HepG2 (cell line): ENCODE results near the gene GJA3. TPM values are rescaled to one million over a fixed set of nuclear protein-coding genes. Genes with fewer than 3 reads are reported as not detected.

Experiments used
- EED ChIP-seq: sonication (generic); formaldehyde crosslinking; IDR thresholded peaks from 2 replicates; pipeline ENCODE4 v1.5.0; 2020; ENCODE audit warnings: mild to moderate bottlenecking, missing genetic modification reagents
- ERF ChIP-seq: IDR thresholded peaks from 2 replicates; pipeline ENCODE4 v1.6.1; 2018; ENCODE audit warnings: missing biosample characterization, missing genetic modification reagents
- FOXA3 ChIP-seq: IDR thresholded peaks from 2 replicates; pipeline ENCODE4 v1.6.1; 2016; ENCODE audit warnings: missing genetic modification reagents, missing compliant biosample characterization
- HDAC1 ChIP-seq: sonication (generic); formaldehyde crosslinking; IDR thresholded peaks from 2 replicates; pipeline ENCODE4 v1.5.1; 2020; ENCODE audit warnings: mild to moderate bottlenecking, missing genetic modification reagents
- HIVEP1 ChIP-seq: sonication (generic); formaldehyde crosslinking; IDR thresholded peaks from 2 replicates; pipeline ENCODE4 v1.4.0; 2020; ENCODE audit warnings: mild to moderate bottlenecking, missing genetic modification reagents
- HMGXB4 ChIP-seq, 2 experiments: sonication (generic) in 1 of 2; formaldehyde crosslinking in 1 of 2; IDR thresholded peaks; 2 replicates each; pipeline versions ENCODE4 v1.4.0 to v1.6.1; 2018 to 2020; ENCODE audit warnings: missing genetic modification reagents in 2 of 2, borderline replicate concordance in 1 of 2, low read depth in 1 of 2, mild to moderate bottlenecking in 1 of 2, missing biosample characterization in 1 of 2
- KDM2A ChIP-seq: sonication (generic); formaldehyde crosslinking; IDR thresholded peaks from 2 replicates; pipeline ENCODE4 v1.4.0; 2020; ENCODE audit warnings: low read depth, missing genetic modification reagents, borderline replicate concordance
- NR1H2 ChIP-seq: sonication (generic); formaldehyde crosslinking; IDR thresholded peaks from 2 replicates; pipeline ENCODE4 v1.8.1; 2022; ENCODE audit warnings: low read depth, missing genetic modification reagents, borderline replicate concordance
- RFXANK ChIP-seq: IDR thresholded peaks from 2 replicates; pipeline ENCODE4 v1.6.1; 2016
- TAF1 ChIP-seq: sonication (generic); formaldehyde crosslinking; IDR thresholded peaks from 2 replicates; pipeline ENCODE4 v1.4.0; 2020; ENCODE audit warnings: missing genetic modification reagents
- ZNF205 ChIP-seq: IDR thresholded peaks from 2 replicates; pipeline ENCODE4 v1.6.1; 2018; ENCODE audit warnings: missing biosample characterization, missing genetic modification reagents
- ZNF382 ChIP-seq: sonication (generic); formaldehyde crosslinking; IDR thresholded peaks from 2 replicates; pipeline ENCODE4 v1.5.0; 2020; ENCODE audit warnings: missing genetic modification reagents, mild to moderate bottlenecking, borderline replicate concordance
- ZNF761 ChIP-seq: sonication (generic); formaldehyde crosslinking; conservative IDR thresholded peaks from 2 replicates; pipeline ENCODE4 v1.4.0; 2020; ENCODE audit warnings: mild to moderate bottlenecking, missing genetic modification reagents
- ZSCAN29 ChIP-seq: sonication (generic); formaldehyde crosslinking; conservative IDR thresholded peaks from 2 replicates; pipeline ENCODE4 v1.4.0; 2020; ENCODE audit warnings: mild to moderate bottlenecking, missing genetic modification reagents
- polyA plus RNA-seq, 8 experiments: library from polyadenylated mRNA; depleted of rRNA in 3 of 8; stranded (reverse) in 7 of 8; unstranded in 1 of 8; fragments of >200 nt; fragmentation: Illumina TruSeq in 4 of 8; extraction: Trizol in 4 of 8; gene quantifications; 2 replicates each; pipeline versions ENCODE4 v1.2.1 to v1.2.3, GENCODE V29; 2011 to 2016; ENCODE audit warnings: low read depth in 4 of 8, missing spikeins in 1 of 8, mixed read lengths in 1 of 8; ENCODE audit not compliant: insufficient read depth in 1 of 8
- total RNA-seq, 5 experiments: library from RNA; depleted of rRNA; stranded (reverse); fragments of >200 nt; fragmentation: Illumina TruSeq; extraction: Trizol; gene quantifications; 2 replicates each; pipeline ENCODE4 v1.2.3, GENCODE V29; 2016; ENCODE audit warnings: low read depth in 1 of 5
- TF ChIP-seq, protein P1 (sequence below): sonication (generic); formaldehyde crosslinking; IDR thresholded peaks from one replicate; pipeline ENCODE4 v1.5.1; 2020; ENCODE audit warnings: mild to moderate bottlenecking, missing genetic modification reagents; ENCODE audit errors: not compliant biosample characterization

The GJA3 gene
- total and polyA plus RNA-seq, 2 of the 13 experiments (the other 11 are each of a cell fraction or from before 2014, with no cell fraction given) = 0.04 TPM

DNA sequence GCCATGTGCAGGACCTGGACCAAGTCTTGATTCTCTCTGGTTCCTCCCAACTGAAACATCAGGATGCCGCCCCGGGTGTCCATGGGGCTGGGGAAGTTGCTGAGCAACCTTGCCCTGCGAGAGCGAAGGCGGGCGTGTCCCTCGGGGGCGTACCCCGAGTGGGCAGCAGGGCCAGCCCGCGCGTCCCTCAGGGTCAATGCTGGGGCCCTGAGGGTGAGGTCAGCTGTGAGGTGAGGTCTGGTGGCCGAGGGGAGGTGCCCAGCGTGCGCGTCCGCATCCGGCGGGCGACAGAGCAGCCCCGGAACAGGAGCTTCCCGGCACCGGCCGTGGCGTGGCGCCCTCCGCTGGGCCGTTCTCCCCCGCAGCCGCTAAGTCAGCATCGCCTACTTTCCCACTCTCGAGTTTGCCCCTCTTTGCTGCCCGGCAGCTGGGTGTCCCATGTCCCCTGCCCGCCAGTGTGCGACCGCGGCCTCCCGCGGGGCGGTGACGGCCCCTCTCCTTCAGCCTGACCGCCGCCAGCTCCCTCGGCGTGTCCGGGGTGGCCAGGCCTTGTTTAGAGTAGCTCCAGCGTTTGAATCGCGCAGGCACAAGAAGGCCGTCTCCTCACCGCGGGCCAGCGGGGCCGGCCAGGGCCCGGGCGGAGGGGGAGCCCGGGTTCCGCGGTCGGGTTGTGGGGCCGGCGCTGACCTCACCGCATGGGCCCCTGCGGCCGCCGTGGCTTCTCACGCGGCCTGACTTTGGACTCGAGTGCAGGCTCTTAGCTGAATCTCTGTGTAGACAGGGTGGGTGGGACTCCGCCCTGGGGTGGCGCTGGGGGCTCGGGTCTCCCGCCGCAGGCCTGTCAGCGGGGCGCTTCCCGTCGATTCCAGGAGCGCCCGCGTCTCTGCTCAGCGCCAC is 33.0 kb downstream of the GJA3 start (continued):
- TF ChIP-seq FOXA3 (CRISPR knock-in tag) (0 out of 2 replicates have a peak, but pooled peaks have one; percentile 24), EED (CRISPR knock-in tag) (peak; percentile 19; the same call in 1 of the 2 replicates), HIVEP1 (CRISPR knock-in tag) (peak; percentile 80; the same call in 1 of the 2 replicates), ZNF761 (peak; percentile 39; the same call in 1 of the 2 replicates), ZNF382 (no peak), HDAC1 (peak; percentile 45; the same call in 1 of the 2 replicates), RFXANK (CRISPR knock-in tag) (0 out of 2 replicates have a peak, but pooled peaks have one; percentile 71), NR1H2 (CRISPR knock-in tag) (no peak; the same call in 1 of the 2 replicates), ERF (peak; percentile 45; the same call in 1 of the 2 replicates), HMGXB4 (CRISPR knock-in tag; IDR thresholded peaks at IDR 0.05; ENCODE audit: borderline replicate concordance in 1 of 2, low read depth in 1 of 2) (peak; percentile 81 to 94; a peak in 3 of 4 replicates), KDM2A (CRISPR knock-in tag) (peak; percentile 82; the same call in 1 of the 2 replicates), ZNF205 (CRISPR knock-in tag) (no peak), ZSCAN29 (CRISPR knock-in tag) (no peak), TAF1 (peak; percentile 80)
- TF ChIP-seq, protein P1, sequence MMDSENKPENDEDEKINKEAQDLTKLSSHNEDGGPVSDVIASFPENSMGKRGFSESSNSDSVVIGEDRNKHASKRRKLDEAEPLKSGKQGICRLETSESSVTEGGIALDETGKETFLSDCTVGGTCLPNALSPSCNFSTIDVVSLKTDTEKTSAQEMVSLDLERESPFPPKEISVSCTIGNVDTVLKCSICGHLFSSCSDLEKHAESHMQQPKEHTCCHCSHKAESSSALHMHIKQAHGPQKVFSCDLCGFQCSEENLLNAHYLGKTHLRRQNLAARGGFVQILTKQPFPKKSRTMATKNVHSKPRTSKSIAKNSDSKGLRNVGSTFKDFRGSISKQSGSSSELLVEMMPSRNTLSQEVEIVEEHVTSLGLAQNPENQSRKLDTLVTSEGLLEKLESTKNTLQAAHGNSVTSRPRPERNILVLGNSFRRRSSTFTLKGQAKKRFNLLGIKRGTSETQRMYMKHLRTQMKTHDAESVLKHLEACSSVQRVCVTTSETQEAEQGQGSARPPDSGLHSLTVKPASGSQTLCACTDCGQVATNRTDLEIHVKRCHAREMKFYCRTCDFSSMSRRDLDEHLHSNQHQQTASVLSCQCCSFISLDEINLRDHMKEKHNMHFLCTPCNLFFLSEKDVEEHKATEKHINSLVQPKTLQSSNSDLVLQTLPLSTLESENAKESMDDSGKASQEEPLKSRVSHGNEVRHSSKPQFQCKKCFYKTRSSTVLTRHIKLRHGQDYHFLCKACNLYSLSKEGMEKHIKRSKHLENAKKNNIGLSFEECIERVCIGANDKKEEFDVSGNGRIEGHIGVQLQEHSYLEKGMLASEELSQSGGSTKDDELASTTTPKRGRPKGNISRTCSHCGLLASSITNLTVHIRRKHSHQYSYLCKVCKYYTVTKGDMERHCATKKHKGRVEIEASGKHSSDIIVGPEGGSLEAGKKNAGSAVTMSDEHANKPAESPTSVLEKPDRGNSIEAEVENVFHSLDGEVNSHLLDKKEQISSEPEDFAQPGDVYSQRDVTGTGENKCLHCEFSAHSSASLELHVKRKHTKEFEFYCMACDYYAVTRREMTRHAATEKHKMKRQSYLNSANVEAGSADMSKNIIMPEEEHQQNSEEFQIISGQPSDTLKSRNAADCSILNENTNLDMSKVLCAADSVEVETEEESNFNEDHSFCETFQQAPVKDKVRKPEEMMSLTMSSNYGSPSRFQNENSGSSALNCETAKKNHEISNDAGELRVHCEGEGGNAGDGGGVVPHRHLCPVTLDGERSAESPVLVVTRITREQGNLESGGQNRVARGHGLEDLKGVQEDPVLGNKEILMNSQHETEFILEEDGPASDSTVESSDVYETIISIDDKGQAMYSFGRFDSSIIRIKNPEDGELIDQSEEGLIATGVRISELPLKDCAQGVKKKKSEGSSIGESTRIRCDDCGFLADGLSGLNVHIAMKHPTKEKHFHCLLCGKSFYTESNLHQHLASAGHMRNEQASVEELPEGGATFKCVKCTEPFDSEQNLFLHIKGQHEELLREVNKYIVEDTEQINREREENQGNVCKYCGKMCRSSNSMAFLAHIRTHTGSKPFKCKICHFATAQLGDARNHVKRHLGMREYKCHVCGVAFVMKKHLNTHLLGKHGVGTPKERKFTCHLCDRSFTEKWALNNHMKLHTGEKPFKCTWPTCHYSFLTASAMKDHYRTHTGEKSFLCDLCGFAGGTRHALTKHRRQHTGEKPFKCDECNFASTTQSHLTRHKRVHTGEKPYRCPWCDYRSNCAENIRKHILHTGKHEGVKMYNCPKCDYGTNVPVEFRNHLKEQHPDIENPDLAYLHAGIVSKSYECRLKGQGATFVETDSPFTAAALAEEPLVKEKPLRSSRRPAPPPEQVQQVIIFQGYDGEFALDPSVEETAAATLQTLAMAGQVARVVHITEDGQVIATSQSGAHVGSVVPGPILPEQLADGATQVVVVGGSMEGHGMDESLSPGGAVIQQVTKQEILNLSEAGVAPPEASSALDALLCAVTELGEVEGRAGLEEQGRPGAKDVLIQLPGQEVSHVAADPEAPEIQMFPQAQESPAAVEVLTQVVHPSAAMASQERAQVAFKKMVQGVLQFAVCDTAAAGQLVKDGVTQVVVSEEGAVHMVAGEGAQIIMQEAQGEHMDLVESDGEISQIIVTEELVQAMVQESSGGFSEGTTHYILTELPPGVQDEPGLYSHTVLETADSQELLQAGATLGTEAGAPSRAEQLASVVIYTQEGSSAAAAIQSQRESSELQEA (CRISPR knock-in tag) = peak; percentile 90
